NCI-H146 (cell line): Measurements from ENCODE around the gene GRID1.
"Not testable (repeated sequence)": the region's sequence is repeated elsewhere in the genome, so short reads cannot be mapped to it uniquely, and the experiment has no call there.

Source experiments
- DNase-seq: peaks from one replicate; lab custom pipeline; 2025; lab: John Stamatoyannopoulos, UW

GRID1 gene

GRCh38 chr10:86082556-86082955 is 284.0 kb downstream of the GRID1 start:
- no peak for DNase-seq

- DNase-seq, result no peak
Measured at GRCh38 chr10:86079088-86079487, 287.5 kb downstream of the GRID1 start.

GRCh38 chr10:86078639-86079035 is 288.0 kb downstream of the GRID1 start:
- no peak for DNase-seq

- DNase-seq, result no peak
Measured at GRCh38 chr10:86077871-86078638, 288.5 kb downstream of the GRID1 start.

- DNase-seq, result no peak
Measured at GRCh38 chr10:86077271-86077670, 289.3 kb downstream of the GRID1 start.

- DNase-seq, result not testable (repeated sequence)
Measured at GRCh38 chr10:86076497-86076896, 290.1 kb downstream of the GRID1 start.

- no peak for DNase-seq
Measured at GRCh38 chr10:86075512-86075911, 291.1 kb downstream of the GRID1 start.

- no peak for DNase-seq
Measured at GRCh38 chr10:86074294-86074693, 292.3 kb downstream of the GRID1 start.

GRCh38 chr10:86073199-86073977 is 293.2 kb downstream of the GRID1 start:
- DNase-seq, result no peak

- no peak for DNase-seq
Measured at GRCh38 chr10:86072413-86072812, 294.2 kb downstream of the GRID1 start.

GRCh38 chr10:86071758-86072157 is 294.8 kb downstream of the GRID1 start:
- DNase-seq, result no peak

GRCh38 chr10:86071145-86071544 is 295.4 kb downstream of the GRID1 start:
- no peak for DNase-seq

GRCh38 chr10:86070278-86070677 is 296.3 kb downstream of the GRID1 start:
- no peak for DNase-seq

GRCh38 chr10:86068231-86069054 is 298.2 kb downstream of the GRID1 start:
- DNase-seq, result peak; percentile 25

GRCh38 chr10:86067436-86068050 is 299.1 kb downstream of the GRID1 start:
- DNase-seq, result no peak

GRCh38 chr10:86066696-86067095 is 299.9 kb downstream of the GRID1 start:
- no peak for DNase-seq

- DNase-seq, result no peak
Measured at GRCh38 chr10:86065711-86066251, 300.8 kb downstream of the GRID1 start.

- no peak for DNase-seq
Measured at GRCh38 chr10:86064931-86065662, 301.5 kb downstream of the GRID1 start.

- no peak for DNase-seq
Measured at GRCh38 chr10:86064219-86064618, 302.4 kb downstream of the GRID1 start.

GRCh38 chr10:86063341-86063740 is 303.3 kb downstream of the GRID1 start:
- DNase-seq, result no peak

- no peak for DNase-seq
Measured at GRCh38 chr10:86062647-86063145, 303.9 kb downstream of the GRID1 start.
